Activated T-helper 1 cell treated with anti-CD3 and anti-CD28 coated beads, Interleukin-12 subunit alpha, Interleukin-12 subunit beta, Interleukin-2, Interleukin-4 antibody, amounts not matched to agents 30 ng/mL and 10 ng/mL and 1 ng/mL, durations not matched to agents 14 hours and 24 hours and 36 hours (primary cell): ENCODE measurements around the gene VIL1. TPM values are rescaled to one million over a fixed set of nuclear protein-coding genes. Genes with fewer than 3 reads are reported as not detected.
A peak's percentile ranks its signal among the peaks of the same experiment; 100 is the strongest.

Source experiments
- DNase-seq: peaks from one replicate; pipeline ENCODE4 v3.0.0; 2021; ENCODE audit warnings: low spot score
- H3K27ac Mint-ChIP-seq: one replicate; pipeline ENCODE4 v1.8.0; 2021; ENCODE audit warnings: mild to moderate bottlenecking, mixed read lengths
- H3K27me3 Mint-ChIP-seq: one replicate; pipeline ENCODE4 v1.8.0; 2022; ENCODE audit warnings: mild to moderate bottlenecking, moderate library complexity, mixed read lengths; ENCODE audit not compliant: insufficient read depth
- H3K36me3 Mint-ChIP-seq: one replicate; pipeline ENCODE4 v1.8.0; 2021; ENCODE audit warnings: low read depth, mixed read lengths
- H3K4me1 Mint-ChIP-seq: one replicate; pipeline ENCODE4 v1.8.0; 2021; ENCODE audit warnings: low read depth, mixed read lengths
- H3K4me3 Mint-ChIP-seq: one replicate; pipeline ENCODE4 v1.8.0; 2021; ENCODE audit warnings: mild to moderate bottlenecking, moderate library complexity, mixed read lengths
- H3K9me3 Mint-ChIP-seq: one replicate; pipeline ENCODE4 v1.8.0; 2021; ENCODE audit warnings: mixed read lengths
- intact Hi-C: fragments of 100-400 bp; cut with micrococcal nuclease; formaldehyde crosslinking; loops from one replicate; pipeline ENCODE4 v1.15.1; 2024
- total RNA-seq: library from RNA; stranded (reverse); gene quantifications from 2 replicates; pipeline ENCODE4 v1.2.3, GENCODE V29; 2022

Gene VIL1
- total RNA-seq, 1 donor from 2014 or later = not detected

DNA sequence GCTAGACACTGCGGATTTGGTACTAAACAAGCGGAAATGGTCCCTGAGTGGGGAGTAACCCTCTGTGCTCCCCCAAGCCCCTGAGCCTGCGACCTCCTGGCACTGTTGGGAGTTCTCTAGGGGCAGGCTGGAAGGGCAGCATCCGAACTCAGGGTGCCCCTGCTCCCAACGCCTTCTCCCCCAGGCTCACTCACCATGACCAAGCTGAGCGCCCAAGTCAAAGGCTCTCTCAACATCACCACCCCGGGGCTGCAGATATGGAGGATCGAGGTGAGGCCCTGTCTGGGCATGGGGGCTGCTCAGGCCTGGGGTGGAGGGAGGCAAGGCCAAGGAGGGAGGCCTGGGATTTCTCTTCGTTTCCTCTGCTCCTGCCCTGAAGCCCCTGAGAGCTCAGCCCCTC, 4.7 kb downstream of the VIL1 start:
- intact Hi-C loops = no loop called here
- no peaks in the 10 kb centered on the region for H3K9me3 Mint-ChIP-seq
- H3K36me3 Mint-ChIP-seq = no peaks in the 10 kb centered on the region
- H3K4me1 Mint-ChIP-seq = no peaks in the 10 kb centered on the region
- no peak overlapping the region for H3K27ac Mint-ChIP-seq
- DNase-seq = no peak
- peaks cover 3% of the 10 kb centered on the region for H3K27me3 Mint-ChIP-seq
- no peak overlapping the region for H3K4me3 Mint-ChIP-seq

GRCh38 chr2:218425531-218425930, 6.6 kb downstream of the VIL1 start:
- intact Hi-C loops = no loop called here
- Mint-ChIP-seq H3K4me3 (no peak overlapping the region), H3K4me1 (no peaks in the 10 kb centered on the region), H3K9me3 (no peaks in the 10 kb centered on the region), H3K27ac (no peak overlapping the region), H3K36me3 (no peaks in the 10 kb centered on the region), H3K27me3 (peaks cover 3% of the 10 kb centered on the region)
- no peak for DNase-seq

GRCh38 chr2:218427741-218428140, 8.8 kb downstream of the VIL1 start:
- Mint-ChIP-seq H3K4me3 (no peak overlapping the region), H3K9me3 (no peaks in the 10 kb centered on the region), H3K4me1 (no peaks in the 10 kb centered on the region), H3K36me3 (no peaks in the 10 kb centered on the region), H3K27ac (no peak overlapping the region), H3K27me3 (peaks cover 3% of the 10 kb centered on the region)
- intact Hi-C loops = no loop called here
- no peak for DNase-seq

DNA sequence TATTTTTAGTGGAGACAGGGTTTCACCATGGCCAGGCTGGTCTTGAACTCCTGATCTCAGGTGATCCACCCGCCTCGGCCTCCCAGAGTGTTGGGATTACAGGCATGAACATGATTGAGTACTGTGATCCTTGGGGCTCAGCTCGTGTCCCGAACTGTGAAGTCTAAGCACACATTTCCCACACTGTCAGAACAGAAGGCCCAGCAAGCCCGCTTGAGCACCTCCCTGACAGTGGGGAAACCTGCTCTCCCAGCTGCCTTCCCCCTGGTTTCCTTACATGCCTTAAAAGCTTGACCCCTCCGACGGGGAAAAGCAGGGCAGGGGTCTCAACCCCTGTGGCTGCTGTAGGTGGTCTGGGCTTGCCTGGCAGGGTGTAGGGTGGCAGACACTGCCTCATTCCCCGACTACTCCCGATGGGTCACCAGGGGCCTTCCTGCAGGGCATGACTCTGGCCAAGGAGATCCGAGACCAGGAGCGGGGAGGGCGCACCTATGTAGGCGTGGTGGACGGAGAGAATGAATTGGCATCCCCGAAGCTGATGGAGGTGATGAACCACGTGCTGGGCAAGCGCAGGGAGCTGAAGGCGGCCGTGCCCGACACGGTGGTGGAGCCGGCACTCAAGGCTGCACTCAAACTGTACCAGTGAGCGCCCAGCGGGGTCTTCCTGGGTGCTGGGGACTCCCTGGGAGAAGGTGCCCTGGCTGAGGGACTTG, 10.1 kb downstream of the VIL1 start:
- Mint-ChIP-seq H3K9me3 (no peaks in the 10 kb centered on the region), H3K4me3 (no peak overlapping the region), H3K27ac (no peak overlapping the region), H3K27me3 (peaks cover 3% of the 10 kb centered on the region), H3K36me3 (no peaks in the 10 kb centered on the region), H3K4me1 (no peaks in the 10 kb centered on the region)
- intact Hi-C loops = no loop called here
- DNase-seq = no peak

GRCh38 chr2:218429911-218430692, 11.2 kb downstream of the VIL1 start:
- H3K9me3 Mint-ChIP-seq = no peaks in the 10 kb centered on the region
- peaks cover 3% of the 10 kb centered on the region for H3K27me3 Mint-ChIP-seq
- no peak for DNase-seq
- no peaks in the 10 kb centered on the region for H3K36me3 Mint-ChIP-seq
- no peak overlapping the region for H3K27ac Mint-ChIP-seq
- no peak overlapping the region for H3K4me3 Mint-ChIP-seq
- no peaks in the 10 kb centered on the region for H3K4me1 Mint-ChIP-seq
- intact Hi-C loops = no loop called here

GRCh38 chr2:218430721-218431120, 11.8 kb downstream of the VIL1 start:
- Mint-ChIP-seq H3K4me3 (no peak overlapping the region), H3K36me3 (no peaks in the 10 kb centered on the region), H3K27me3 (peaks cover 3% of the 10 kb centered on the region), H3K9me3 (no peaks in the 10 kb centered on the region), H3K27ac (no peak overlapping the region), H3K4me1 (no peaks in the 10 kb centered on the region)
- intact Hi-C loops = no loop called here
- DNase-seq = no peak

- Mint-ChIP-seq H3K27ac (no peak overlapping the region), H3K4me1 (no peaks in the 10 kb centered on the region), H3K36me3 (no peaks in the 10 kb centered on the region), H3K27me3 (peaks cover 3% of the 10 kb centered on the region), H3K4me3 (no peak overlapping the region), H3K9me3 (no peaks in the 10 kb centered on the region)
- intact Hi-C loops = no loop called here
- no peak for DNase-seq
These were observed 13.0 kb downstream of the VIL1 start for GRCh38 chr2:218431878-218432277.

- Mint-ChIP-seq H3K36me3 (no peaks in the 10 kb centered on the region), H3K4me3 (no peak overlapping the region), H3K4me1 (no peaks in the 10 kb centered on the region), H3K27me3 (no peaks in the 10 kb centered on the region), H3K9me3 (no peaks in the 10 kb centered on the region), H3K27ac (no peak overlapping the region)
- intact Hi-C loops = no loop called here
- DNase-seq = no peak
These were observed 13.9 kb downstream of the VIL1 start for GRCh38 chr2:218432676-218433365.

DNA sequence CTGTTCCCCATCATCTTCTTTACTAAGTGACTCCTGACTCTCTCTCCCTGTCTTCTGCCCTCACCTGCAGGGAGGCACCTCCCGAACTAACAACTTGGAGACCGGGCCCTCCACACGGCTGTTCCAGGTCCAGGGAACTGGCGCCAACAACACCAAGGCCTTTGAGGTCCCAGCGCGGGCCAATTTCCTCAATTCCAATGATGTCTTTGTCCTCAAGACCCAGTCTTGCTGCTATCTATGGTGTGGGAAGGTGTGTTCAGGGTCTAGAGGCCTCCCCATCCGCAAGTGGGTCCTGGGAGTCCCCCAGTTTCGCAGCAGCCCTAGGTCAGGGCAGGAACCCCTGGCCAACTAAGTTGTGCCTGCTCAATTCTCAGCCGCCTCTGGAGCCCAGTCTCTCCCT, 15.5 kb downstream of the VIL1 start:
- Mint-ChIP-seq H3K27me3 (no peaks in the 10 kb centered on the region), H3K4me1 (no peaks in the 10 kb centered on the region), H3K27ac (no peak overlapping the region), H3K4me3 (no peak overlapping the region), H3K36me3 (no peaks in the 10 kb centered on the region), H3K9me3 (no peaks in the 10 kb centered on the region)
- intact Hi-C loops = no loop called here
- DNase-seq = no peak

DNA sequence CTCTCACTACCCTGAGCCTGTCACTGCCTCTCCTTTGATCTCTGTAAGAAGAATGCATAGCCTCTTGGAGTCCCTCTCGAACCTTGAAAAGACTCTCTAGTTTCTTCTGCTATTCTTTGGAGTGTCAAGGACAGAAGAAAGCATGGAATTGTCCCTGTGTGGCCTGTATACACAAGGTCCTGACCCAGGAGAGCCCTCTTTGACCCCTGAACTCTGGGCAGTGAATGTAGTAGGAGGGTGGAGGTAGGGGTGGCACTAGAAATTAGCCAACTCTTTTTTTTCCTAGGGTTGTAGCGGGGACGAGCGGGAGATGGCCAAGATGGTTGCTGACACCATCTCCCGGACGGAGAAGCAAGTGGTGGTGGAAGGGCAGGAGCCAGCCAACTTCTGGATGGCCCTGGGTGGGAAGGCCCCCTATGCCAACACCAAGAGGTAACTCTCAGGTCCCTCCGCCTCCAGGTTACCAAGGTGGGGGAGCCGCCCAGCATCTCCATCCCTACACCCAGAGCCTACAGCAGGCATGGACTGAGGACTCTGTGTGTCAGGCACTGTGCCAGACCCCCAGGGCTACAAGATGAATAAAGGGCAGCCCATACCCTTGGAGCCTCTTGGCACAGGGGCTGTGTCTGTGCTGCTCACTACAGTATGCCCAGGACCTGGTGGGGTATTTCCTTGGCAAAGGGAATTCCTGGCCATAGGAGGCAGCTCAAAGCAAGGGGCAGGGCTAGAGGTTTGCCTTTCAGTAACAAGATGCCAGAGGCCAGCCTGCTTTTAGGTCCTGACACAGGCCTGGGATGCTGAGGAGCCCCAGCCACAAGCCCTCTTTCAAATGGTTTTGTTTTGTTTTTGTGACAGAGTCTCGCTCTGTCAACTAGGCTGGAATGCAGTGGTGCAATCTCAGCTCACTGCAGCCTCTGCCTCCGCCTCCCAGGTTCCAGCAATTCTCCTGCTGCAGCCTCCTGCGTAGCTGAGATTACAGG, 16.4 kb downstream of the VIL1 start:
- intact Hi-C loops = no loop called here
- no peaks in the 10 kb centered on the region for H3K9me3 Mint-ChIP-seq
- H3K4me1 Mint-ChIP-seq = no peaks in the 10 kb centered on the region
- DNase-seq = no peak
- no peaks in the 10 kb centered on the region for H3K36me3 Mint-ChIP-seq
- H3K27ac Mint-ChIP-seq = no peak overlapping the region
- H3K27me3 Mint-ChIP-seq = no peaks in the 10 kb centered on the region
- H3K4me3 Mint-ChIP-seq = no peak overlapping the region

DNA sequence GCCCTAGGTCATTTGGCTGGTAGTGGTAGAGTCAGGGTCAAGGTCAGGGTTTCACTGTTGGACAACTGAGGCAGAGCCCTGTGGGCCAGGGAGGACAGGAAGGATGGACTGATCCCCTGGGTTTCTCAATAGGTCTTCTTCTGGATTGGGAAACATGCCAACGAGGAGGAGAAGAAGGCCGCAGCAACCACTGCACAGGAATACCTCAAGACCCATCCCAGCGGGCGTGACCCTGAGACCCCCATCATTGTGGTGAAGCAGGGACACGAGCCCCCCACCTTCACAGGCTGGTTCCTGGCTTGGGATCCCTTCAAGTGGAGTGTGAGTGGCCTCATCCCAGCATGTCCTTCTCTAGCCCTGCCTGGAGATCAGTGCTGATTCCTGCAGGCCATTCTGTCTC, 18.1 kb downstream of the VIL1 start:
- Mint-ChIP-seq H3K27me3 (no peaks in the 10 kb centered on the region), H3K4me3 (no peak overlapping the region), H3K4me1 (no peaks in the 10 kb centered on the region), H3K9me3 (no peaks in the 10 kb centered on the region), H3K36me3 (no peaks in the 10 kb centered on the region), H3K27ac (no peak overlapping the region)
- no peak for DNase-seq
- intact Hi-C loops = no loop called here

DNA sequence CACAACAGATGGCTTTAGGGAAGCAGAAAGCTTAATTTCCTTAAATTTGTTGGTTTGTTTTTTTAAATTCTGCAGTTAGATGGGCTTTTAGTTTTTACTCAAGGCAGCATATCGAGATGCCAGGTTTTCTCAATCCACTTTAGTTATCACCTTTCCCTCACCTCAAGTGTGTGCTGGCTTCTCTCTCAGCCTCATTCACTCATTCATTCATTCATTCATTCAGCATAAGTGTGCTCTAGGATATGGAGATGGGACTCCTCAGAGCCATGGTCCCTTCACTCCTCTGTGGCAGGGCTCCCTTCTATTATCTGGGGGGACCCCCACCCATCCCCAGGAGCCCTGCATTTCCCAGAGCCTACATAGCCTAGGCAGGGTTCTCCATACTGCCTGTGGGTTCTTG, 19.0 kb downstream of the VIL1 start:
- no peak for DNase-seq
- H3K9me3 Mint-ChIP-seq = no peaks in the 10 kb centered on the region
- H3K4me3 Mint-ChIP-seq = no peak overlapping the region
- intact Hi-C loops = no loop called here
- peak overlapping the region; percentile 46 for H3K27ac Mint-ChIP-seq
- H3K27me3 Mint-ChIP-seq = no peaks in the 10 kb centered on the region
- H3K4me1 Mint-ChIP-seq = no peaks in the 10 kb centered on the region
- H3K36me3 Mint-ChIP-seq = no peaks in the 10 kb centered on the region
